ENCODE measurements around the gene CCDC191.

CCDC191 gene

GRCh38 chr3:113981803-113982202, 74.5 kb downstream of the CCDC191 start:
- no peak for DNase-seq (ENCODE audit: low read depth)
- no peak overlapping the region for H3K4me3 ChIP-seq (ENCODE audit: low read depth, low read length)
- TF ChIP-seq, protein P1, sequence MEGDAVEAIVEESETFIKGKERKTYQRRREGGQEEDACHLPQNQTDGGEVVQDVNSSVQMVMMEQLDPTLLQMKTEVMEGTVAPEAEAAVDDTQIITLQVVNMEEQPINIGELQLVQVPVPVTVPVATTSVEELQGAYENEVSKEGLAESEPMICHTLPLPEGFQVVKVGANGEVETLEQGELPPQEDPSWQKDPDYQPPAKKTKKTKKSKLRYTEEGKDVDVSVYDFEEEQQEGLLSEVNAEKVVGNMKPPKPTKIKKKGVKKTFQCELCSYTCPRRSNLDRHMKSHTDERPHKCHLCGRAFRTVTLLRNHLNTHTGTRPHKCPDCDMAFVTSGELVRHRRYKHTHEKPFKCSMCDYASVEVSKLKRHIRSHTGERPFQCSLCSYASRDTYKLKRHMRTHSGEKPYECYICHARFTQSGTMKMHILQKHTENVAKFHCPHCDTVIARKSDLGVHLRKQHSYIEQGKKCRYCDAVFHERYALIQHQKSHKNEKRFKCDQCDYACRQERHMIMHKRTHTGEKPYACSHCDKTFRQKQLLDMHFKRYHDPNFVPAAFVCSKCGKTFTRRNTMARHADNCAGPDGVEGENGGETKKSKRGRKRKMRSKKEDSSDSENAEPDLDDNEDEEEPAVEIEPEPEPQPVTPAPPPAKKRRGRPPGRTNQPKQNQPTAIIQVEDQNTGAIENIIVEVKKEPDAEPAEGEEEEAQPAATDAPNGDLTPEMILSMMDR (IDR thresholded peaks at IDR 0.05; ENCODE audit: control insufficient read depth, extremely low read depth, insufficient read depth), result no peak

DNA sequence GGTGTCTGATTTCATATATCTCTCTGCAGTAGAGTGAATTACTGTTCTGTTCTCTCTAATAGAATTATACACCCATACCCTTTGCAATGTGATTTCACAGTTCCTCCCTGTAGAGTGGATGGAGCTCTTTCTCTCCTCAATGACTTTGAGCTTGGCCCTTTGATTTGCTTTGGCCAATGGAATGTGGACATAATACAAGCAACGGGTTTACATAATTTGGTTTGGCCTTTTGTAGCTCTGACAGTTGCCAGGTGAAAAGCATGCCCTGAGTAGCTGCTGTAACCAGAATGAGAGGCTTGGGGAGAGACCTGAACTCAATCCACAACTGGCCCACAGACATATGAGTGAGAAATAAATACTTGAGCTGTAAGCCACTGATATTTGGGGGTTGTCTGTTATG, 76.4 kb downstream of the CCDC191 start:
- TF ChIP-seq, protein P1 (IDR thresholded peaks at IDR 0.05; ENCODE audit: control insufficient read depth, extremely low read depth, insufficient read depth), result no peak
- DNase-seq (ENCODE audit: low read depth), result no peak
- H3K4me3 ChIP-seq (ENCODE audit: low read depth, low read length), result no peak overlapping the region

GRCh38 chr3:113977822-113978221, 78.5 kb downstream of the CCDC191 start:
- TF ChIP-seq, protein P1 (IDR thresholded peaks at IDR 0.05; ENCODE audit: control insufficient read depth, extremely low read depth, insufficient read depth), result no peak
- no peak overlapping the region for H3K4me3 ChIP-seq (ENCODE audit: low read depth, low read length)
- DNase-seq (ENCODE audit: low read depth), result no peak

- DNase-seq (ENCODE audit: low read depth), result no peak
- TF ChIP-seq, protein P1 (IDR thresholded peaks at IDR 0.05; ENCODE audit: control insufficient read depth, extremely low read depth, insufficient read depth), result no peak
- H3K4me3 ChIP-seq (ENCODE audit: low read depth, low read length), result no peak overlapping the region
Observed at GRCh38 chr3:113968986-113969385, 87.3 kb downstream of the CCDC191 start.

DNA sequence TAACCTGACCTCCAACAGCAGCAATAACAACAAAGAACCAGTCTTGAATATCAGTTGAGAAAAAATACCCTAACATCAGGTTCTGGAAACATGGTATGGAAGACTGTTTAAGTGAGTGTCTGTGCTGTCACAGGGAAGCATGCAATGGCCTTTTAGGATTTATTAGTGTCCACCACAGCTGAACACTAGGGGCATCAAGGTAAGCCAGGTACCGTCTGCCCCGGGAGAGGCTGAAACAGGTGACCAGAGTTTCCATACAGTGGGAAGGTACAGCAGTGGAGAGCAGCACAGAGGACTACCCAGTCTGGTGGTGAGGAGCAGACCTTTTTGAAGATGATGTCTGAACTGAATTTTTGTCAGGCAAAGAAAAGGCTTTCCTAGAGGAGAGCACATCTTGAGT, 90.2 kb downstream of the CCDC191 start:
- no peak for DNase-seq (ENCODE audit: low read depth)
- TF ChIP-seq, protein P1 (IDR thresholded peaks at IDR 0.05; ENCODE audit: control insufficient read depth, extremely low read depth, insufficient read depth), result no peak
- H3K4me3 ChIP-seq (ENCODE audit: low read depth, low read length), result no peak overlapping the region

- DNase-seq (ENCODE audit: low read depth), result no peak
- TF ChIP-seq, protein P1 (IDR thresholded peaks at IDR 0.05; ENCODE audit: control insufficient read depth, extremely low read depth, insufficient read depth), result no peak
- H3K4me3 ChIP-seq (ENCODE audit: low read depth, low read length), result no peak overlapping the region
Observed at GRCh38 chr3:113963879-113964278, 92.4 kb downstream of the CCDC191 start.

DNA sequence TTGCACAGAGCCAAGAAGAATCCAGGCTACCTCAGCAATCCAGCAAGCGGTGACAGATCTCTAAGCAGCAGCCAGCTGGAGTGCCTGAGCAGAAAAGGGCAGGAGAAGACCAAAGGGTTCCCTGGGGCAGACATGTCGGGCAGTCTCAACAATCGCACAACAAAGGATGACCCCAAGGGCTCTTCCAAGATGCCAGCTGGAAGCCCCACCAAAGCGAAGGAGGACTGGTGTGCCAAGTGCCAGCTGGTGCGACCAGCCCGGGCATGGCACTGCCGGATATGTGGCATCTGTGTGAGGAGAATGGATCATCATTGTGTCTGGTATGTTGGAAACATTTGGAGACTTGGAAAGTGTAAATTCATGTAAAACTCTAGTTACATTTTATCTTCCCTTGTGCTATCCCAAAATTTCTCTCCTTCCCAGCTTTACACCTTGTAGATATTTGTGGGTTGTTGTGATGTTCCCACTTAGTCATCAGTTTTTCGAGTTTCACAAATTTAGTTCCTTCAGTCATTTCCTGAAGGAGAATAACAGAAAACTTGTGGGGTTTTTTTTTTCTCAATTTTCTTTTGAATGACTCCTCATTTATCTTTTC, 102.1 kb downstream of the CCDC191 start:
- TF ChIP-seq, protein P1 (IDR thresholded peaks at IDR 0.05; ENCODE audit: control insufficient read depth, extremely low read depth, insufficient read depth), result no peak

More for the DNA sequence above, 102.1 kb downstream of the CCDC191 start:
- DNase-seq (ENCODE audit: low read depth), result no peak
- H3K4me3 ChIP-seq (ENCODE audit: low read depth, low read length), result no peak overlapping the region

Data from LNCaP clone FGC (cell line).